WI38 (cell line): ENCODE results near the gene NLK.

Source experiments
- H3K4me3 ChIP-seq: 2 replicates; pipeline ENCODE4 v1.5.1; 2011; ENCODE audit warnings: low read depth, mild to moderate bottlenecking, control low read depth, low read length
- TF ChIP-seq, protein P1 (sequence below): IDR thresholded peaks from 2 replicates; pipeline ENCODE4 v1.5.1; 2012; ENCODE audit warnings: low read depth, mild to moderate bottlenecking, control low read depth, low read length

The NLK gene

DNA sequence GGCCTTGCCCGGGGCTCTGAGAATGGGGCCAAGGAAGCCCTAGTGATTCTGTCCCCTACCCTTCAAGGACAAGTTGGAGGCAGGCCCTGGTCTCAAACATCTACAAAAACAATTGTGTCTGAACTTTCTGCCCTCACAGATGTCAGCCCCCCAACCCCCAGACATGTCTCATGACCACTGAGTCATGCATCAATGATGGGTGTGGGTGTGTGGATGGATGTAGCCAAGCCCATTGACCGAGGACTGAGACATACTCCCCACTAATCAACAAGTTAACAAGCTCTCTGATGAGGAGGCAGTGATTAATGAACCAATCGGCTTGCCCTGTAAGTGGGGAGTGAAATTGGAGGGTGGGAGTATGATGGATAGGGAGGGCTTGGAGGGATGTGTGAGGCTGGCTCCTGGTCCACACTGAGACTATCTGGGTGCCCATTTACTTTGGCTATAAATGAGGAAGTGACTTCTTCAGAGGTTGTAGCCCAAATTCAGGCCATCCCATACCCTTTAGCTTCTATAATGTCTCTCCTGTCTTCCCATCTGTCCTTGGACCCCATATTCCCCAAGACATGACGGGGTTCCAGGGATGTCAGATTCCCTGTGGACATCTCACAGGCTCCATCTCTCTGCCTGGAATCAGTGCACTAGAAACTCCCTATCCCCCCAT lies 179.4 kb downstream of the NLK start:
- TF ChIP-seq, protein P1, sequence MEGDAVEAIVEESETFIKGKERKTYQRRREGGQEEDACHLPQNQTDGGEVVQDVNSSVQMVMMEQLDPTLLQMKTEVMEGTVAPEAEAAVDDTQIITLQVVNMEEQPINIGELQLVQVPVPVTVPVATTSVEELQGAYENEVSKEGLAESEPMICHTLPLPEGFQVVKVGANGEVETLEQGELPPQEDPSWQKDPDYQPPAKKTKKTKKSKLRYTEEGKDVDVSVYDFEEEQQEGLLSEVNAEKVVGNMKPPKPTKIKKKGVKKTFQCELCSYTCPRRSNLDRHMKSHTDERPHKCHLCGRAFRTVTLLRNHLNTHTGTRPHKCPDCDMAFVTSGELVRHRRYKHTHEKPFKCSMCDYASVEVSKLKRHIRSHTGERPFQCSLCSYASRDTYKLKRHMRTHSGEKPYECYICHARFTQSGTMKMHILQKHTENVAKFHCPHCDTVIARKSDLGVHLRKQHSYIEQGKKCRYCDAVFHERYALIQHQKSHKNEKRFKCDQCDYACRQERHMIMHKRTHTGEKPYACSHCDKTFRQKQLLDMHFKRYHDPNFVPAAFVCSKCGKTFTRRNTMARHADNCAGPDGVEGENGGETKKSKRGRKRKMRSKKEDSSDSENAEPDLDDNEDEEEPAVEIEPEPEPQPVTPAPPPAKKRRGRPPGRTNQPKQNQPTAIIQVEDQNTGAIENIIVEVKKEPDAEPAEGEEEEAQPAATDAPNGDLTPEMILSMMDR: no peak
- no peak overlapping the region for H3K4me3 ChIP-seq

DNA sequence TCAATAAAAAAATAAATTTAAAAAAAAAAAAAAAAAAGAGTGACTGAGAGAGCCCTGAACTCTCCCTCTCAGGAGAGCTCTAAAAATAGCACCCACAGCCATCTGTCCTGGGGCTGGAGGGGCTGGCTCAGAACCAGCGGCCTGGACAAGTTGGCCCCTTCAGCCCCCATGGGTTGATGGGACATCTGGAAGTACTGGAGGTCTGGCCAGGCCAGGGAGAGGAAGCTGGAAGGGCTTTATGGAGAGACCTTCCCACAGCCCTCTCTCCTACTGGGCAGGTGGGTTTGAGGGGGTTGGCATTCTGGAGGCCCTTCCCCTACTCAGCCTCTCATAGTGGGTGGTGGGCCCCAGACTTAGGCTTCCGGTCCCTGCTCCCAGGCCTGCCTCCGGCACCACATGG lies 182.8 kb downstream of the NLK start:
- TF ChIP-seq, protein P1: no peak
- H3K4me3 ChIP-seq: no peak overlapping the region

DNA sequence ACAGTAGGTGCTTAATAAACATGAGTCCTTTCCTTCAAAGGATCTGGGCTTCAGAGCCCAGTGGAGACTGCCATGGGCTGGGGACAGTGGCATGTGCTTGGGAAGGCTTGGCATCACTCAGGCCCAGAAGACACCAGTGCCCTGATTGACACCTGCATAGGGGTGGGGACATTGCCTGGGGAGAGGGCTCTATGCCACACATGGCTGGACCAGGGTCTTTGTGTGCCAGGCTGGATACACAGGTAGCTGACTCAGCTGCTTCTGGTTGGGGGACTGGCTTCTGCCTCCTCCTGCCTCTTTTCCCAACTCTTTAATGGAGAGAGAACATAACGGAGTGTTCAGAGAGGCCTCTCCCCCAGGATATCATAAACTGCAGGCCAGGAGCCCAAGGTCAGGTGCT lies 183.4 kb downstream of the NLK start:
- H3K4me3 ChIP-seq: no peak overlapping the region
- TF ChIP-seq, protein P1: no peak

DNA sequence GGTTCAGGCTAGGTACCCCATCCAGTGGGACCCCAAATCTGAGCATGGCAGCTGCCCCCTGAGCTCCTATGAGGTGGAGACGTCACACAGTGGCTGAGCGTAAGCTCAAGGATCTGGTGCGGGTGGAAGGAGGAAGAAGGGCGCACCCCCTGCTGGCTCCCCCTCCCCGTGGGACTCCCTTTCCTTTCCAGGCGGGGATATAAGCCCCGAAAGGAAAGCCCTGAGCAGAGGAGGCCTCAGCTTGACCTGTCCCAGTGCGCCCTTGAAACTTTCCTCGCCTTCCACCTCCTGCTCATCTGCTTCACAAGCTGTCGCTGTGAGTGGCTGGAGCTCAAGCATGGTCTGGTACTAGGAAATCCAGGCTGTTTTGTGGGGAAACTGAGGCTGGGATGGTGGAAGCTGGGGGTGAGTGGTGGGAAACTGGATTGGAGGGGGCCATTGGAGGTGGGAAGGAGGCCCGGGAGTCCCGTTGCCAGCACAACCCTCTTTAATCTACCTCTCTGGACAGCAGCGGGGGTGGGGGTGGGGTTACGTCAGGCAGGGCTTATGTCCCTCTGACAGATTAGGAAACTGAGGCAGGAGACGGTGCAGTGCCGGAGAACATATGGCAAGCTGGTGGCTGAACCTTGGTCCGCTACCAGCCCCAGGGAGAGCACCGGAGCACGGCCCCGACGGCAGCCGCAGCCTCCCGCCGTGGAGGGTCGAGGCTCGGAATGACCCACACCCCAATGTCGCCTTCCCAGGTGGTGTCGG lies 184.3 kb downstream of the NLK start:
- TF ChIP-seq, protein P1: no peak
- H3K4me3 ChIP-seq: no peak overlapping the region

DNA sequence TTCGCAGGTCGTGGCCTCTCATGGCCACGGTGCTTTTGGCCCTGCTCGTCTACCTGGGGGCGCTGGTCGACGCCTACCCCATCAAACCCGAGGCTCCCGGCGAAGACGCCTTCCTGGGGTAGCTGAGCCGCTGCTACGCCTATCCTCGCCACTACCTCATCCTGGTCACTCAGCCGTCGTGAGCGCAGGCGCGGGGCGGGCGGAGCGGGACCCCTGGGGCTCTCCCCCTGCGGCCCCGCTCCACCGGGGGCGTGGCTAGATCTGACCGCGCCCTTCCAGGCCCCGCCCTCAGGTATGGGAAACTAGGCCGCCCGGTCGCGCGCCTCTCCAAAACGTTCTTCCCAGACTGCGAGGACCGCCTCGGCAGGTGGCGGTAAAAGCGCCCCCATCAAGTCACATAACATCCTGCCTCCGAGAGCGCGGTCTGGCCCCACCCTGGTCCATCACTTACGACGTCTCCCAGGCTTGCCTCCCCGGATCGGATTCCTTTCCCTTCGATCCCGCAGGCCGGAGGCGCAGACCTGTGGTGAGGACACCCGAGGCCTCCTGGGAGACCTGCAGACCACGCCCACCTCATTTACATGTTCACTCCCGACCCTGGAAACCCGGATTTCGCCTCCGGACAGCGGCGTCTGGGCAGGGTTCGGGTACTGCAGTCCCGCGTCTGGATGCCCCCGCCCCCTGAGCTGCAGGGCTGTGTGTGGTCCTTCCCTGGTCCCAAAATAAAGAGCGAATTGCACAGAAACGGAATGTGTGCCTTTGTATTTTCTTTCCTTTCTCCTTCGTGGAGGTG lies 185.0 kb downstream of the NLK start:
- TF ChIP-seq, protein P1: no peak
- H3K4me3 ChIP-seq: peak overlapping the region; percentile 18

DNA sequence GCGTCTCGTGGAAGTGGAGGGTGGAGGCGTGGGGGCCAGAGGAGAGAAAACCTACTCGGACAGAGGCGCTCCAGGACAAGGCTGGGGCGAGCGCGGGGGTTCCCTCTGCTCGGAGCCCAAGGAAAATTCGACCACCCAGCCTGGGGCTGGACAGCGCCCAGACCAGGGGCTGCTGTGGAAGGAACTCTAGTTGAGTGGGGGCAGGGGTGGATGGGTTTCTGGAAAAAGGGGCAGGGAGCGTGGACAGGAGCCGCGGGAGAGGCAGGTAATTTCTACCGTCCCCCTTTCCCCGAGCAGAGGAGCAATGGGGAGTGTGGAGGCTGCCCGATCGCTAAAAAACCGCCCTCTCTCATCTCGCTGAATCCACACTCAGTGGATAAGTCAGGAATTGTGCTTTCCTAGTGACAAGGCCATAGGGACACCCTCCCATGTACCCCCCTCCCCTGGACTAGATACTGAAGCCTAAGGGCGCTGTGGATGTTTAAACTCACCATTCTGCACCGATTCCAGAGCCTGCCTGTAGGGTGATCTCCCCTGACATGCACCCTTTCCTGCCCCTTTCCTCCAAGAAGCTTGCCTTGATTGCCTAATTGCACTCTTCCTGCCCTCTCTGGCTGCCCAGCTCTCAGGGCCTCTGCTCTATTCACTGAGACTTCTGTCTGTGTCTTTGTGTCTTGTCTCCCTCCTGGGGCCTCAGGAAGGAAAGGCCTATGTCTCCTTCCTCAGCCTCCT lies 185.8 kb downstream of the NLK start:
- H3K4me3 ChIP-seq: peak overlapping the region; percentile 18
- TF ChIP-seq, protein P1: no peak
